ENCODE measurements around the gene FOXL2.
"Not testable (repeated sequence)": the region's sequence is repeated elsewhere in the genome, so short reads cannot be mapped to it uniquely, and the experiment has no call there.

The FOXL2 gene

DNA sequence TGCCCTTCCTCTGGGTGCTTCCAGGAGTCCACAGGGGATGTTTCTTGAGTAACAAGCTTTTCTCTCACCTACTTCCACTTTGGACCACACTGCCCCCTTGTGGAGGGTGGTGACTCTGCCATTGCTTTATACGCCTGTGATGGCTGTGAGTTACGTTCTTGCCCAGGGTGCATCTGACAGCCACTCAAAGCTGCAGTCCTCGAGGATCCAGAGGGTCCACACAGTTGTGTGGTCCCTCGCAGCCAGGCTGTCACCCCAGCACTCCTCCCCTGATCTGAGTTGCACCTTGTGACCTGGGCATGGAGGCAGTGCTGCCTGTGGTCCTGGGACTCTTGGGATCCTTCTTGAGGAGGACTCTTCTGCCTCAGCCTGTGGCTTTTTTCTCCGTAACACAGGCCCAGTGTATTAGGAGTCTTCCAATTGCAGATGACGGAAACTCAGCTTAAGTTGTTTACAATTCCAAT, 23.4 kb downstream of the FOXL2 start:
- DNase-seq, result peak; percentile 80

- not testable (repeated sequence) for DNase-seq
These were observed 24.5 kb downstream of the FOXL2 start for GRCh38 chr3:138922400-138922799.

GRCh38 chr3:138921316-138922292, 25.3 kb downstream of the FOXL2 start:
- DNase-seq, result no peak

- DNase-seq, result no peak
These were observed 27.6 kb downstream of the FOXL2 start for GRCh38 chr3:138919325-138919724.

DNA sequence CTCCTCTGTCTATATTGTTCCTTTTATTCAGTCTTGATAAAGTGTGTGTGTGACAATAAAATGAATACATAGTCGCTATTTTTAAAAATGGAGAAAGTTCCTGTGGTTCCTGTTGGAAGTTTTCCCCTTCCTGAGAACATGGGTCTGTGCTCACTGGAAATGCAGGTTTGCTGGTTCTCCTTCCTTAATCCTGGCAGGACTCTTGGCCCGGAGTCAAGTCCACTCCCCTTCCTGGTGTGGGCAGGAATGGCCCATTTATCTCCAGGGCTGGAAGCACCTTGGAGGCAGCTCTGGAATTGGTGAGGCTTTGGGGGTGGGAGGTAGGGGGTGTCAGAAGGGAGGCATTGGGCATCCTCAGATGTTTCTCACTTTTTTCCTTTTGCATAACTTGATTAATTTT, 30.1 kb downstream of the FOXL2 start:
- peak; percentile 20 for DNase-seq

- DNase-seq, result peak; percentile 95
These were observed 31.1 kb downstream of the FOXL2 start for GRCh38 chr3:138915503-138916498.

DNA sequence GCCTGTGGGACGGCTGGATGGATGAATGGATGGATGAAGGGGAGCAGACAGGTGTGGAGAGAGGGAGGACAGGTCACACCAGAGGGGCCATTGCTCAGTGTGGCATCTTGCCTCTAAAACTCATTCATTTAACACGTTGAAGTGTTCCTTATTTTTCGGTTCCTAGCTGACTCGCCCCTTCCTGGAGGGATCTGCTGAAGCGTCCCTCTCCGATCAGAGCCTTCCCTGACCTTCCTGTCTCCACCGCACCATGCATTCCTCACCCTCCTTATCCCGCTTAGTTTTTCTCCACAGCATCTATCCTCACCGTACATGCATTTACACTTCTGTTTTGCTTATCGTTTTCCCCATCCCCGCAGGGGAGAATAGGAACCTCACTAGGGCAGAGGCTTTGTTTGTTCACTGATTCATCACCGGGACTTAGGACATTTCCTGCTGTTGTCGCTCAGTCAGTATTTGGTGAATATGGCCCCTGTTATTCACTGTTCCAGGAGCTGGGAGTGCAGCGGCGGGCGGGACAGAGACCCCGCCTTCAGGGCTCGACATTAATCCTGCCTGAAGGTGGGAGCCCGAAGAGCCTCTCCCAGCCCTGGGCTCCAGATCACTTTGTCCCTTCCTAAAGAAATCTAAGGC, 32.0 kb downstream of the FOXL2 start:
- DNase-seq, result peak; percentile 42

DNA sequence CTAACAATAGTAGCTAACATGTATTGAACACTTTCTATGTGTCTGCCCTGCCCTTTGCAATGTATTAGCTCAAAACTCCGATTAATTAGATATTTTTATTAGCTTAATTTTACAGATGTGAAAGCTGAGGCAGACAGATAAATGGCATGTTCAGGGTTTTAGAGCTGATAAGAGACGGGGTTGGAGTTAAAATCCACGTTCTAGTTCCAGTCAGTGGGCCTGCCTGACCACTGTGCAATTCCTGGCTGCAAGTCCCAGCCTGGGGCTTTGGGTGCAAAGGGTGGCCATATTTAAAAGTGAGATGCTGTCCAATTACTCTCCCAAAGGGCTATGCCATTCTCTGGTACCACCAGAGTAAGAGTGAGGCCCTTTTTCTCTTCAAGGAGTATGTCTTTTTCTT, 33.2 kb downstream of the FOXL2 start:
- DNase-seq, result no peak

GRCh38 chr3:138912237-138912636, 34.7 kb downstream of the FOXL2 start:
- no peak for DNase-seq

- no peak for DNase-seq
These were observed 35.3 kb downstream of the FOXL2 start for GRCh38 chr3:138911621-138912020.

DNA sequence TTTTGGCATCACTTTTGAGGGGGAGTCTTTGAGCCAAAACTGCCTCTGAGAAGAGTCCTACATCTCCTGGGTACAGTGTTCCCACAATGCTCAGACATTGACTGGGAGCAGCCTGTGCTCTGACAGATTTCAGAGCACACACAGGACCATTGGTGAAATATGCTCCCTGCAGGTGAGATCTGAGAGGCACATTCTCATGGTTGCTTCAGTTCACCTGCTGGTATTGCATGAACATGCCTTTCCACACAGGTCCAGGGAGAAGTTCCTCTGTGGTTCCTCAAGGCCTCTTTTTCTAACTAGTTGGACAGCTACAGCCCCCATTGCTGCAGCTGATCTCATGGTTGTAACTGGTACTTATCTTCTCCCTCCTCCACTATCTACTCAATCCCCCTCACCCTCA, 37.0 kb downstream of the FOXL2 start:
- no peak for DNase-seq

- DNase-seq, result no peak
These were observed 38.1 kb downstream of the FOXL2 start for GRCh38 chr3:138908846-138909245.

- DNase-seq, result no peak
These were observed 39.4 kb downstream of the FOXL2 start for GRCh38 chr3:138907539-138907938.

- no peak for DNase-seq
These were observed 44.8 kb downstream of the FOXL2 start for GRCh38 chr3:138902171-138902570.

GRCh38 chr3:138901567-138901966, 45.4 kb downstream of the FOXL2 start:
- no peak for DNase-seq

GRCh38 chr3:138899351-138899991, 47.5 kb downstream of the FOXL2 start:
- DNase-seq, result no peak

GRCh38 chr3:138898708-138899107, 48.2 kb downstream of the FOXL2 start:
- DNase-seq, result no peak

DNA sequence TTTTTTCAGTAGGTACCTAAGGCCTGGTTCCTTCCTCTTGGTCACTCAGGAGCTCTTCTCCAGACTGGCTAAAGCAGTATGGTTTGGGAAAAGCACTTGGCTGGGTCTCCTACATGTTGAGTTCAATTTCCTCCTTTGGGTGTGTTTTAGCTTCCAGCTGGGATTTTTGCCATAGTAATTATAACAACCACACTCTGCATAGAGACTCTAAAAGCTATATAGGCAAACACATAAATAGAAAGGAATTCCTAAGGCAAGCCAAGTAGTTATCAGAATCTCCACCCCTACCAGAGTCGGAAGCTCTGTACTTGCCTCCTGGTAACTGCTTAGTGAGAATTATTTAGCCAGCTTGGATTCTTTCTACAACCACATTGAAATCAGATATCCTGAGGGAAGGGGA, 48.6 kb downstream of the FOXL2 start:
- no peak for DNase-seq

Measured in COR-L47 (cell line).